Loucy (cell line): ENCODE data around the gene HEXIM1.

ENCODE experiments used
- CTCF ChIP-seq: fragments of 200-600 bp; sonication (generic); conservative IDR thresholded peaks from 2 replicates; pipeline ENCODE4 v1.5.1; 2014; ENCODE audit warnings: mild to moderate bottlenecking, antibody characterized with exemption, low read length
- EZH2phosphoT487 ChIP-seq: fragments of 200-600 bp; IDR thresholded peaks from 2 replicates; pipeline ENCODE4 v1.6.1; 2018; ENCODE audit warnings: antibody characterized with exemption, mild to moderate bottlenecking, moderate library complexity, borderline replicate concordance

- TF ChIP-seq CTCF (no peak), EZH2phosphoT487 (no peak)
These were observed 18.2 kb upstream of the HEXIM1 start for GRCh38 chr17:45129940-45130680.
